Measurements from ENCODE around the gene MTHFR. TPM values are rescaled to one million over a fixed set of nuclear protein-coding genes. Genes with fewer than 3 reads are reported as not detected.

The MTHFR gene
- total and polyA plus RNA-seq, 8 donors = 9.6 to 19.1 (median 15.6) TPM

GRCh38 chr1:11787804-11788436 is 17.8 kb downstream of the MTHFR start:
- intact Hi-C loops (cut with DNase I) = no loop called here
- Histone ChIP-seq H3K4me1 (peaks cover 7 to 47% (median 10%) of the 10 kb centered on the region in 3 donors), H3K9me3 (no peaks in the 10 kb centered on the region), H3K27ac (peak overlapping the region in 2 of 4 donors; percentile 46 to 55), H3K36me3 (no peaks in the 10 kb centered on the region), H3K4me3 (no peak overlapping the region), H3K27me3 (no peaks in the 10 kb centered on the region)
- TF ChIP-seq, protein P1, sequence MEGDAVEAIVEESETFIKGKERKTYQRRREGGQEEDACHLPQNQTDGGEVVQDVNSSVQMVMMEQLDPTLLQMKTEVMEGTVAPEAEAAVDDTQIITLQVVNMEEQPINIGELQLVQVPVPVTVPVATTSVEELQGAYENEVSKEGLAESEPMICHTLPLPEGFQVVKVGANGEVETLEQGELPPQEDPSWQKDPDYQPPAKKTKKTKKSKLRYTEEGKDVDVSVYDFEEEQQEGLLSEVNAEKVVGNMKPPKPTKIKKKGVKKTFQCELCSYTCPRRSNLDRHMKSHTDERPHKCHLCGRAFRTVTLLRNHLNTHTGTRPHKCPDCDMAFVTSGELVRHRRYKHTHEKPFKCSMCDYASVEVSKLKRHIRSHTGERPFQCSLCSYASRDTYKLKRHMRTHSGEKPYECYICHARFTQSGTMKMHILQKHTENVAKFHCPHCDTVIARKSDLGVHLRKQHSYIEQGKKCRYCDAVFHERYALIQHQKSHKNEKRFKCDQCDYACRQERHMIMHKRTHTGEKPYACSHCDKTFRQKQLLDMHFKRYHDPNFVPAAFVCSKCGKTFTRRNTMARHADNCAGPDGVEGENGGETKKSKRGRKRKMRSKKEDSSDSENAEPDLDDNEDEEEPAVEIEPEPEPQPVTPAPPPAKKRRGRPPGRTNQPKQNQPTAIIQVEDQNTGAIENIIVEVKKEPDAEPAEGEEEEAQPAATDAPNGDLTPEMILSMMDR (IDR thresholded peaks at IDR 0.05) = no peak
- WGBS, 2 donors = 78 to 81% methylated on average over 14 of the region's 14 CpGs
- ATAC-seq = no peak
- FAIRE-seq = no peak
- DNase-seq = no peak

- peak in 3 of 4 donors; percentile 36 to 53 (median 42) for ATAC-seq
- intact Hi-C loops (cut with DNase I) = no loop called here
- WGBS, 2 donors = 16 to 21% methylated on average over 16 of the region's 16 CpGs
- DNase-seq = peak in 3 of 6 donors; percentile 54 to 64 (median 55)
- Histone ChIP-seq H3K36me3 (no peaks in the 10 kb centered on the region), H3K4me3 (peak overlapping the region in 1 of 4 donors; percentile 4), H3K4me1 (peaks cover 7 to 47% (median 10%) of the 10 kb centered on the region in 3 donors), H3K27me3 (no peaks in the 10 kb centered on the region), H3K9me3 (no peaks in the 10 kb centered on the region), H3K27ac (peak overlapping the region in 2 of 4 donors; percentile 46 to 55)
- no peak for FAIRE-seq
- TF ChIP-seq, protein P1 (IDR thresholded peaks at IDR 0.05) = no peak
Observed at GRCh38 chr1:11787251-11787803, 18.4 kb downstream of the MTHFR start.

- ATAC-seq (no peak), FAIRE-seq (no peak), DNase-seq (no peak)
- Histone ChIP-seq H3K27me3 (no peaks in the 10 kb centered on the region), H3K4me3 (no peak overlapping the region), H3K4me1 (peaks cover 7 to 40% (median 10%) of the 10 kb centered on the region in 3 donors), H3K9me3 (no peaks in the 10 kb centered on the region), H3K36me3 (no peaks in the 10 kb centered on the region), H3K27ac (no peak overlapping the region)
- WGBS, 2 donors = 48 to 49% methylated on average over 5 of the region's 5 CpGs
- intact Hi-C loops (cut with DNase I) = no loop called here
- TF ChIP-seq, protein P1 (IDR thresholded peaks at IDR 0.05) = no peak
Observed at GRCh38 chr1:11786168-11786567, 19.6 kb downstream of the MTHFR start.

- FAIRE-seq (no peak), DNase-seq (peak in 5 of 6 donors; percentile 50 to 88 (median 68)), ATAC-seq (peak; percentile 64 to 78 (median 74))
- Histone ChIP-seq H3K4me1 (peaks cover 2 to 33% (median 10%) of the 10 kb centered on the region in 3 donors), H3K27ac (peak overlapping the region in 1 of 4 donors; percentile 8), H3K27me3 (no peaks in the 10 kb centered on the region), H3K9me3 (no peaks in the 10 kb centered on the region), H3K36me3 (no peaks in the 10 kb centered on the region), H3K4me3 (peak overlapping the region in 1 of 4 donors; percentile 25)
- TF ChIP-seq, protein P1 (IDR thresholded peaks at IDR 0.05) = peak; percentile 70 to 84 (median 78)
- 4 to 5% methylated on average over 28 to 30 of the region's 30 CpGs for WGBS, 2 donors
- intact Hi-C loops (cut with DNase I) = no loop called here
Observed at GRCh38 chr1:11784993-11785769, 20.6 kb downstream of the MTHFR start.
